Measurements from ENCODE around the gene YIF1B.

Gene YIF1B

DNA sequence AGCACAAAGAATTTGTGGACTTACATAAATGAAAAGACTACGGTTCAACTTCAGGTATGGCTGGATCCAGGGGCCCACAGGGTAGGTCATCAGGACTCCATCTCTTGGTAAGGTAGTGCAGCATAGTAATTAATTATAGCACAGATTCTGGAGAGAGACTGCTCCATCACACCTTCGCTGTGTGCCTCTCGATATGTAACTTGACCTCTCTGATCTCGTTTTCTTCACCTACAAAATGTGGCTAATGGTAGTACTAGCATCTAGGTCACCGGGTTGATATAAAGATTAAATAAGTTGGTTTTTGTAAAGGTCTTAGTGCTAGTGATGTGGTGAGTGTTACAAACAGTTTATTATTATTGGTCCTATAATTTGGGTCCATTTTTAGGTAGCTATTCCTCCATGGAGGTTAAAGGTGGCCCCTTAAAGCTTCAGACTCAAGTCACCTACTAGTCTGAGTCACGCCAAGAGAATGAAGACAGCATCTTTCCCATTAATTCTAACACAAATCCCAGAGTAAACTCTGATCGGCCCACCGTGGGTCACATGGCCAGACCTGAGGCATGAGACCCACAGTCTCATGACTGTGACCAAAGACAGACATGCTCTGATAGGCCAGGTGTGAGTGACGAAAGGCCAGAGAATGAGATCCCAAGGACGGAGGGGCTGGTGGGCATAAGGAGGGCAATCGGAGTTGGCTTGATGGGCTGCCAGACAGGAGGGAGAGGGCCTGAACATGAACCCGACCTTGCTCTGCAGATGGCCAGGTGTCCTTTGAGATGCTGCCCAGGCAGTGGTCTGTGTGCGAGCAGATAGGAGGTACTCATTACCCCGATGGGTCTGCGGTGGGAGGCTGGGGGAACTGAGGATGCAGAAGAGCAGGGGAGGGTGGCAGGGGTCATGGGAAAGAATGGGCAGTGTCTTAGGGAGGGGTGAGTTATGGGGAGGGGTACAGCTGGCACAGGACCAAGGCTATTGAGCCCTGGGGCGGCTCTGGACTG is 40.3 kb upstream of the YIF1B start:
- H3K4me1 ChIP-seq (ENCODE audit: low read depth, poor library complexity, severe bottlenecking), result no peaks in the 10 kb centered on the region
- peaks cover 2% of the 10 kb centered on the region; the same call in 1 of the 2 replicates for H3K27me3 ChIP-seq (ENCODE audit: insufficient read depth, low read depth)
- no peak overlapping the region for H3K9ac ChIP-seq
- TF ChIP-seq, protein P1, sequence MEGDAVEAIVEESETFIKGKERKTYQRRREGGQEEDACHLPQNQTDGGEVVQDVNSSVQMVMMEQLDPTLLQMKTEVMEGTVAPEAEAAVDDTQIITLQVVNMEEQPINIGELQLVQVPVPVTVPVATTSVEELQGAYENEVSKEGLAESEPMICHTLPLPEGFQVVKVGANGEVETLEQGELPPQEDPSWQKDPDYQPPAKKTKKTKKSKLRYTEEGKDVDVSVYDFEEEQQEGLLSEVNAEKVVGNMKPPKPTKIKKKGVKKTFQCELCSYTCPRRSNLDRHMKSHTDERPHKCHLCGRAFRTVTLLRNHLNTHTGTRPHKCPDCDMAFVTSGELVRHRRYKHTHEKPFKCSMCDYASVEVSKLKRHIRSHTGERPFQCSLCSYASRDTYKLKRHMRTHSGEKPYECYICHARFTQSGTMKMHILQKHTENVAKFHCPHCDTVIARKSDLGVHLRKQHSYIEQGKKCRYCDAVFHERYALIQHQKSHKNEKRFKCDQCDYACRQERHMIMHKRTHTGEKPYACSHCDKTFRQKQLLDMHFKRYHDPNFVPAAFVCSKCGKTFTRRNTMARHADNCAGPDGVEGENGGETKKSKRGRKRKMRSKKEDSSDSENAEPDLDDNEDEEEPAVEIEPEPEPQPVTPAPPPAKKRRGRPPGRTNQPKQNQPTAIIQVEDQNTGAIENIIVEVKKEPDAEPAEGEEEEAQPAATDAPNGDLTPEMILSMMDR (conservative IDR thresholded peaks at IDR 0.05; ENCODE audit: low read depth, low read length), result no peak
- no peaks in the 10 kb centered on the region for H3K36me3 ChIP-seq (ENCODE audit: insufficient read depth)
- H3K27ac ChIP-seq, result no peak overlapping the region
- no peaks in the 10 kb centered on the region for H4K20me1 ChIP-seq (ENCODE audit: insufficient read depth)
- H3K4me2 ChIP-seq, result no peak overlapping the region
- H3K79me2 ChIP-seq (ENCODE audit: insufficient read depth, low read depth), result no peaks in the 10 kb centered on the region
- H3K4me3 ChIP-seq (IDR thresholded peaks at IDR 0.05; ENCODE audit: insufficient read depth, low read depth, low read length), result no peak overlapping the region
- no peak overlapping the region for H2AFZ ChIP-seq (ENCODE audit: low read depth)

DNA sequence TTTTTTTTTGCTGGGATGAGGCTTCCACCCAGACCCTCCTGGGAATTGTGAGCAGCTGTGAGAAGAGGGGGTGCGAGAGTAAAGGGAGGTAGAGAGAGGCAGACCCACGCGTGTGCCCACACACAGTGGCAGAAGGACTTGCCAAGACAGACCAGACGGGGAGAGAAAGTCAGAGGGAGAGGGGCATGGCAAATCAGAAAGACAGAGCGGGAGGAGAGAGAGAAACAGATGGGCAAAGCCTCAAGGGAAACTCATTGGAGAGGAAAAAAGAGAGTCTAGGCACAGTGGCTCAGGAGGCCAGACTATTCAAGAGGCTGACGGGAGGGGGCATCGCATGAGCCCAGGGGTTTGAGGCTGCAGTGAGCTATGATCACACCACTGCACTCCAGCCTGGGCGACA is 36.9 kb upstream of the YIF1B start:
- H3K4me2 ChIP-seq, result no peak overlapping the region
- no peaks in the 10 kb centered on the region; the same call in 1 of the 2 replicates for H3K27me3 ChIP-seq (ENCODE audit: insufficient read depth, low read depth)
- H3K27ac ChIP-seq, result no peak overlapping the region
- H2AFZ ChIP-seq (ENCODE audit: low read depth), result no peak overlapping the region
- no peaks in the 10 kb centered on the region for H3K4me1 ChIP-seq (ENCODE audit: low read depth, poor library complexity, severe bottlenecking)
- H3K36me3 ChIP-seq (ENCODE audit: insufficient read depth), result no peaks in the 10 kb centered on the region
- no peak overlapping the region for H3K4me3 ChIP-seq (IDR thresholded peaks at IDR 0.05; ENCODE audit: insufficient read depth, low read depth, low read length)
- H3K9ac ChIP-seq, result no peak overlapping the region
- no peaks in the 10 kb centered on the region for H3K79me2 ChIP-seq (ENCODE audit: insufficient read depth, low read depth)
- TF ChIP-seq, protein P1 (conservative IDR thresholded peaks at IDR 0.05; ENCODE audit: low read depth, low read length), result no peak
- no peaks in the 10 kb centered on the region for H4K20me1 ChIP-seq (ENCODE audit: insufficient read depth)

DNA sequence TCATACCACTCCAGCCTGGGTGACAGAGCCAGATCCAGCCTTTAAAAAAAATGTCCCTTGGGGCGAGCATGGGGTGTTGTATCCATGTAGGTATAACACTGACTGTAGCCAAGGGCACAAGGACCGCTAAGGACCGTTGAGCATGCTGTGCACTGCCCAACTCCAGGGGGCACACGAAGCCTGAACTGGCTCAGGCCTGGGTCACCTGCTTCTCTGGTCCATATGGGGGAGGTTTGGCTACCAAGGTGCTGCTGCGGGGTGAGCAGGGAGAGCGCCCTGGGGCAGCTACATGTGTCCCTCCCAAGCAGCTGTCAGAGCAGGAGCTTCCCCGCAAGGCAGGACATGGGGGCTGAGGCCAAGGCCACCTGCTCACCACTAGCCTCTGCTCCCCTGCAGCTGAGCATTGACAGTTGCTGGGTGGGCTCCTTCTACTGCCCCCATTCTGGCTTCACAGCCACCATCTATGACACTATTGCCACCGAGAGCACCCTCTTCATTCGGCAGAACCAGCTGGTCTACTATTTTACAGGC is 36.2 kb upstream of the YIF1B start:
- Histone ChIP-seq H3K9ac (no peak overlapping the region), H3K27ac (no peak overlapping the region), H2AFZ (ENCODE audit: low read depth) (no peak overlapping the region), H3K27me3 (ENCODE audit: insufficient read depth, low read depth) (no peaks in the 10 kb centered on the region; the same call in 1 of the 2 replicates), H4K20me1 (ENCODE audit: insufficient read depth) (no peaks in the 10 kb centered on the region), H3K79me2 (ENCODE audit: insufficient read depth, low read depth) (no peaks in the 10 kb centered on the region), H3K4me2 (no peak overlapping the region), H3K4me1 (ENCODE audit: low read depth, poor library complexity, severe bottlenecking) (no peaks in the 10 kb centered on the region), H3K36me3 (ENCODE audit: insufficient read depth) (no peaks in the 10 kb centered on the region), H3K4me3 (IDR thresholded peaks at IDR 0.05; ENCODE audit: insufficient read depth, low read depth, low read length) (no peak overlapping the region)
- TF ChIP-seq, protein P1 (conservative IDR thresholded peaks at IDR 0.05; ENCODE audit: low read depth, low read length), result no peak

DNA sequence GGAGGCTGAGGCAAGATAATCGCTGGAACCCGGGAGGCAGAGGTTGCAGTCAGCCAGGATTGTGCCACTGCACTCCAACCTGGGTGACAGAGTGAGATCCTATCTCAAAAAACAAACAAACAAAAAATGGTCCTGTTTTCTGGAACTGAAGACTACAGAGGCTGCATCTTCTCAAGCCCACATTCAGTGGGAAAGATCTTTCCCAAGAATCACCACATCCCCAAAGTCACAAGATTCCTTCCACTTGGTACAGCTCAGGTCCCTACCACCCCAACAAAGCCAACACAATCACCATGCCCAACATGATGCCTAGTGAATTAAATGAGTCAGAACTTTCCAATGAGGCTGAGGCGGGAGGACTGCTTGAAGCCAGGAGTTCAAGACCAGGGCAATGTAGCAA is 35.1 kb upstream of the YIF1B start:
- Histone ChIP-seq H3K27me3 (ENCODE audit: insufficient read depth, low read depth) (no peaks in the 10 kb centered on the region; the same call in 1 of the 2 replicates), H3K36me3 (ENCODE audit: insufficient read depth) (no peaks in the 10 kb centered on the region), H4K20me1 (ENCODE audit: insufficient read depth) (no peaks in the 10 kb centered on the region), H3K9ac (no peak overlapping the region), H2AFZ (ENCODE audit: low read depth) (no peak overlapping the region), H3K4me2 (no peak overlapping the region), H3K27ac (no peak overlapping the region), H3K4me3 (IDR thresholded peaks at IDR 0.05; ENCODE audit: insufficient read depth, low read depth, low read length) (no peak overlapping the region), H3K4me1 (ENCODE audit: low read depth, poor library complexity, severe bottlenecking) (no peaks in the 10 kb centered on the region), H3K79me2 (ENCODE audit: insufficient read depth, low read depth) (no peaks in the 10 kb centered on the region)
- TF ChIP-seq, protein P1 (conservative IDR thresholded peaks at IDR 0.05; ENCODE audit: low read depth, low read length), result no peak
